Endodermal cell (in vitro differentiated cells): ENCODE data around the gene PSMA7. TPM values are rescaled to one million over a fixed set of nuclear protein-coding genes. Genes with fewer than 3 reads are reported as not detected.

Source experiments
- DNase-seq: peaks from one replicate; pipeline ENCODE4 v3.0.0-alpha.2; 2017
- H3K27ac ChIP-seq: 2 replicates; pipeline ENCODE4 v1.5.1; 2013; ENCODE audit warnings: mild to moderate bottlenecking, low read depth, low read length, moderate library complexity
- H3K27me3 ChIP-seq: 2 replicates; pipeline ENCODE4 v1.6.1; 2013; ENCODE audit warnings: mild to moderate bottlenecking, low read length, moderate library complexity; ENCODE audit not compliant: insufficient read depth, control insufficient read depth, poor library complexity, severe bottlenecking
- H3K36me3 ChIP-seq: 2 replicates; pipeline ENCODE4 v1.7.0; 2013; ENCODE audit warnings: mild to moderate bottlenecking, low read length, moderate library complexity; ENCODE audit not compliant: control insufficient read depth, insufficient read depth
- H3K4me1 ChIP-seq: one replicate; pipeline ENCODE4 v1.7.0; 2013; ENCODE audit warnings: low read length; ENCODE audit not compliant: control insufficient read depth, insufficient read depth
- H3K4me3 ChIP-seq: 2 replicates; pipeline ENCODE4 v1.5.1; 2013; ENCODE audit warnings: mild to moderate bottlenecking, low read length, moderate library complexity
- H3K9ac ChIP-seq: 2 replicates; pipeline ENCODE4 v1.6.1; 2013; ENCODE audit warnings: mild to moderate bottlenecking, low read length, moderate library complexity; ENCODE audit not compliant: poor library complexity, severe bottlenecking; ENCODE audit errors: extremely low read depth
- H3K9me3 ChIP-seq: 2 replicates; pipeline ENCODE4 v1.6.1; 2013; ENCODE audit warnings: mild to moderate bottlenecking, low read length, moderate library complexity; ENCODE audit not compliant: control insufficient read depth
- H3K27ac Mint-ChIP-seq: 2 replicates; pipeline ENCODE4 v1.8.0; 2020; ENCODE audit warnings: mixed read lengths
- H3K27me3 Mint-ChIP-seq: 2 replicates; pipeline ENCODE4 v1.8.0; 2021; ENCODE audit warnings: mild to moderate bottlenecking, mixed read lengths; ENCODE audit not compliant: insufficient read depth
- H3K36me3 Mint-ChIP-seq: 2 replicates; pipeline ENCODE4 v1.8.0; 2020; ENCODE audit warnings: low read depth, mixed read lengths
- H3K4me1 Mint-ChIP-seq: 2 replicates; pipeline ENCODE4 v1.8.0; 2020; ENCODE audit warnings: mixed read lengths
- H3K4me3 Mint-ChIP-seq: 2 replicates; pipeline ENCODE4 v1.8.0; 2020; ENCODE audit warnings: mild to moderate bottlenecking, moderate library complexity, mixed read lengths
- H3K9me3 Mint-ChIP-seq: 2 replicates; pipeline ENCODE4 v1.8.0; 2020; ENCODE audit warnings: mild to moderate bottlenecking, mixed read lengths
- CTCF ChIP-seq: fragments of 200-600 bp; sonication (generic); conservative IDR thresholded peaks from 2 replicates; pipeline ENCODE4 v1.5.0; 2021; ENCODE audit warnings: antibody characterized with exemption, mild to moderate bottlenecking
- WGBS, 2 experiments: methylation state at CpG; one replicate each; pipeline versions ENCODE4 v1.1.5 to v1.1.7; 2013; ENCODE audit warnings: missing lambda C conversion rate in 2 of 2, mixed read lengths in 1 of 2; ENCODE audit not compliant: insufficient coverage in 1 of 2, insufficient read length in 1 of 2; 5-methylcytosine and 5-hydroxymethylcytosine counted together
- total RNA-seq, 2 donors: library from RNA; stranded (reverse); fragmentation: NEBNext Ultra II Directional in 1 of 2; extraction: Animal tissue kit (Norgen Biotek cat#: 25700) in 1 of 2; gene quantifications; 2 replicates in 1 of 2; 3 replicates in 1 of 2; pipeline ENCODE4 v1.2.1, GENCODE V29; 2021

The PSMA7 gene
- total RNA-seq, 2 donors from 2014 or later = 279 to 280 TPM

- no peak overlapping the region for H3K27ac Mint-ChIP-seq
- no peak for TF ChIP-seq CTCF
- H3K36me3 ChIP-seq = peaks cover 32% of the 10 kb centered on the region
Observed at GRCh38 chr20:62164879-62165761, 21.9 kb upstream of the PSMA7 start.

GRCh38 chr20:62163986-62164762 lies 21.0 kb upstream of the PSMA7 start:
- no peaks in the 10 kb centered on the region for H3K27me3 ChIP-seq
- H3K27ac ChIP-seq = no peak overlapping the region
- Mint-ChIP-seq H3K4me3 (no peak overlapping the region), H3K27ac (no peak overlapping the region), H3K4me1 (no peaks in the 10 kb centered on the region), H3K27me3 (no peaks in the 10 kb centered on the region), H3K9me3 (no peaks in the 10 kb centered on the region), H3K36me3 (peaks cover 50% of the 10 kb centered on the region)
- TF ChIP-seq CTCF = no peak
- H3K4me1 ChIP-seq = no peaks in the 10 kb centered on the region
- peaks cover 32% of the 10 kb centered on the region for H3K36me3 ChIP-seq
- DNase-seq = no peak
- H3K9ac ChIP-seq = no peak overlapping the region
- no peak overlapping the region for H3K4me3 ChIP-seq
- 96 to 98% methylated on average over 10 to 29 of the region's 29 CpGs for WGBS, 2 experiments
- H3K9me3 ChIP-seq = no peaks in the 10 kb centered on the region

More at GRCh38 chr20:62164879-62165761, 21.9 kb upstream of the PSMA7 start:
- Histone ChIP-seq H3K9me3 (no peaks in the 10 kb centered on the region), H3K4me1 (no peaks in the 10 kb centered on the region), H3K27me3 (no peaks in the 10 kb centered on the region), H3K9ac (no peak overlapping the region), H3K27ac (no peak overlapping the region), H3K4me3 (no peak overlapping the region)
- WGBS, 2 experiments = 96 to 97% methylated on average over 34 to 41 of the region's 41 CpGs
- Mint-ChIP-seq H3K27me3 (no peaks in the 10 kb centered on the region), H3K4me1 (no peaks in the 10 kb centered on the region), H3K36me3 (peaks cover 52% of the 10 kb centered on the region), H3K9me3 (no peaks in the 10 kb centered on the region), H3K4me3 (no peak overlapping the region)
- DNase-seq = no peak

GRCh38 chr20:62163485-62163865 lies 20.3 kb upstream of the PSMA7 start:
- no peak overlapping the region for H3K4me3 ChIP-seq
- H3K9me3 ChIP-seq = no peaks in the 10 kb centered on the region
- H3K27ac Mint-ChIP-seq = no peak overlapping the region
- no peak overlapping the region for H3K9ac ChIP-seq
- peaks cover 44% of the 10 kb centered on the region for H3K36me3 Mint-ChIP-seq
- peaks cover 34% of the 10 kb centered on the region for H3K36me3 ChIP-seq
- H3K4me3 Mint-ChIP-seq = no peak overlapping the region
- no peaks in the 10 kb centered on the region for H3K27me3 Mint-ChIP-seq
- no peaks in the 10 kb centered on the region for H3K27me3 ChIP-seq
- no peaks in the 10 kb centered on the region for H3K4me1 ChIP-seq
- H3K9me3 Mint-ChIP-seq = no peaks in the 10 kb centered on the region
- no peak for TF ChIP-seq CTCF
- H3K4me1 Mint-ChIP-seq = no peaks in the 10 kb centered on the region
- H3K27ac ChIP-seq = no peak overlapping the region
- DNase-seq = no peak
- WGBS, 2 experiments = 84 to 97% methylated on average over 3 to 25 of the region's 25 CpGs
